ENCODE results near the gene CDH24. TPM values are rescaled to one million over a fixed set of nuclear protein-coding genes. Genes with fewer than 3 reads are reported as not detected.
A peak's percentile ranks its signal among the peaks of the same experiment; 100 is the strongest.

The CDH24 gene
- total RNA-seq, 1 experiment from 2014 or later, result 9.0 TPM

DNA sequence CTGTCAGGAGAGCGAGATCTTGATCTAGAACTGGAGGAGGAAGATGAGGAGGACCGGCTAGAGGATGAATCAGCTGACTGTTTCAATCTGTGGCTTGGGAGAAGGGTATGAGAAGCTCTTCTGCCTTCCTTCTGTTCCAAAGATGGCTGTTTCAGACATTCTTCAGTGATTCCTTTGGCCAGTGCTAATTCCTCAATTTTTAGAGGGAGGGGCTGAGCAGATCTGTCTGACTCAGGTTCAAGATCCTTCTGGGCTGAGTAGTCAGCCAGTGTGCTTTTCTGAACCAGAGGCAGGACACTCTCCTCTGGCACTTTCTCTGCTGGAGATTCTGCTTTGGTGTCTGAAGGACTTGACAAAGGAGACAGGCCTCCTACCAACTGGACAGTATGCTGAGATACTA lies 22.4 kb upstream of the CDH24 start:
- no TSS peak for BruUV-seq (replicated peaks)
- H3K27ac ChIP-seq (ENCODE audit: low read length), result peak overlapping the region; percentile 72
- DNase-seq (ENCODE audit: low read depth, low spot score), result no peak
- CTCF ChIA-PET, result no interaction called here
- no peaks in the 10 kb centered on the region for H3K9me3 ChIP-seq (ENCODE audit: control insufficient read depth, insufficient read depth, low read depth, low read length)
- no peak overlapping the region for H3K4me3 ChIP-seq (ENCODE audit: low read depth in 2 of 2, low read length in 2 of 2)
- H3K4me1 ChIP-seq (ENCODE audit: control insufficient read depth, insufficient read depth, low read length), result peaks cover 13% of the 10 kb centered on the region
- in situ Hi-C loops (cut with HindIII; ENCODE audit: low pct_unique_long_range_greater_than_20kb, low sequenced_read_pairs) (no loop called here), intact Hi-C loops (cut with micrococcal nuclease; ENCODE audit: unreplicated experiment) (no loop called here)
- H3K27me3 ChIP-seq (ENCODE audit: control insufficient read depth, insufficient read depth, low read length), result no peaks in the 10 kb centered on the region
- no peak for TF ChIP-seq POLR2AphosphoS5 (IDR thresholded peaks at IDR 0.05; ENCODE audit: low read depth, low read length)
- peaks cover 44% of the 10 kb centered on the region for H3K36me3 ChIP-seq (ENCODE audit: control insufficient read depth, insufficient read depth, low read length)
- no peak for ATAC-seq
- POLR2A ChIA-PET, result no interaction called here

DNA sequence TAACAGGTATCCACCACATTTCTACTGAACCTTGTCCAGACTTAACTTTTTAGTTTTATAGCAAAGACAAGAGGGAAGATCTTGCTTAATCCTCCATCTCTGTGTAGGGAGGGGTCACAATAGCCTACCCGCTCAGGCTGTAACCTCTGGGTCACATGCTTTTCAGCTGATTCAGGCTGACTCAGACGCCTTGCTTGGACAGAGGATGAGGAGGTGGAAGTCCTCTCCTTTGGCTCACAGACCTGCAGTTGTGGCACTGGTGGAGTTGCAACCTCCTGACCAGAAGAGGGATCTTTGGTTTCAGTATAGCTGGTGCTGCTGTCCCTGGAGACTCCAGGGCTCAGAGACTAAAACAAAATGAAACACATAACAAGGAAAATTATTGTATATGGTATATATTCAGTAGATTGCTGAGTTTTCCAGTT lies 21.4 kb upstream of the CDH24 start:
- Histone ChIP-seq H3K4me1 (ENCODE audit: control insufficient read depth, insufficient read depth, low read length) (peaks cover 13% of the 10 kb centered on the region), H3K27me3 (ENCODE audit: control insufficient read depth, insufficient read depth, low read length) (no peaks in the 10 kb centered on the region), H3K36me3 (ENCODE audit: control insufficient read depth, insufficient read depth, low read length) (peaks cover 45% of the 10 kb centered on the region), H3K27ac (ENCODE audit: low read length) (peak overlapping the region; percentile 72), H3K9me3 (ENCODE audit: control insufficient read depth, insufficient read depth, low read depth, low read length) (no peaks in the 10 kb centered on the region), H3K4me3 (ENCODE audit: low read depth in 2 of 2, low read length in 2 of 2) (no peak overlapping the region)
- peak; percentile 68 for DNase-seq (ENCODE audit: low read depth, low spot score)
- in situ Hi-C loops (cut with HindIII; ENCODE audit: low pct_unique_long_range_greater_than_20kb, low sequenced_read_pairs) (no loop called here), intact Hi-C loops (cut with micrococcal nuclease; ENCODE audit: unreplicated experiment) (no loop called here)
- TF ChIP-seq, protein P1, sequence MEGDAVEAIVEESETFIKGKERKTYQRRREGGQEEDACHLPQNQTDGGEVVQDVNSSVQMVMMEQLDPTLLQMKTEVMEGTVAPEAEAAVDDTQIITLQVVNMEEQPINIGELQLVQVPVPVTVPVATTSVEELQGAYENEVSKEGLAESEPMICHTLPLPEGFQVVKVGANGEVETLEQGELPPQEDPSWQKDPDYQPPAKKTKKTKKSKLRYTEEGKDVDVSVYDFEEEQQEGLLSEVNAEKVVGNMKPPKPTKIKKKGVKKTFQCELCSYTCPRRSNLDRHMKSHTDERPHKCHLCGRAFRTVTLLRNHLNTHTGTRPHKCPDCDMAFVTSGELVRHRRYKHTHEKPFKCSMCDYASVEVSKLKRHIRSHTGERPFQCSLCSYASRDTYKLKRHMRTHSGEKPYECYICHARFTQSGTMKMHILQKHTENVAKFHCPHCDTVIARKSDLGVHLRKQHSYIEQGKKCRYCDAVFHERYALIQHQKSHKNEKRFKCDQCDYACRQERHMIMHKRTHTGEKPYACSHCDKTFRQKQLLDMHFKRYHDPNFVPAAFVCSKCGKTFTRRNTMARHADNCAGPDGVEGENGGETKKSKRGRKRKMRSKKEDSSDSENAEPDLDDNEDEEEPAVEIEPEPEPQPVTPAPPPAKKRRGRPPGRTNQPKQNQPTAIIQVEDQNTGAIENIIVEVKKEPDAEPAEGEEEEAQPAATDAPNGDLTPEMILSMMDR (IDR thresholded peaks at IDR 0.05), result no peak
- TF ChIP-seq POLR2AphosphoS5 (IDR thresholded peaks at IDR 0.05; ENCODE audit: low read depth, low read length), result no peak
- TF ChIP-seq, protein P2, sequence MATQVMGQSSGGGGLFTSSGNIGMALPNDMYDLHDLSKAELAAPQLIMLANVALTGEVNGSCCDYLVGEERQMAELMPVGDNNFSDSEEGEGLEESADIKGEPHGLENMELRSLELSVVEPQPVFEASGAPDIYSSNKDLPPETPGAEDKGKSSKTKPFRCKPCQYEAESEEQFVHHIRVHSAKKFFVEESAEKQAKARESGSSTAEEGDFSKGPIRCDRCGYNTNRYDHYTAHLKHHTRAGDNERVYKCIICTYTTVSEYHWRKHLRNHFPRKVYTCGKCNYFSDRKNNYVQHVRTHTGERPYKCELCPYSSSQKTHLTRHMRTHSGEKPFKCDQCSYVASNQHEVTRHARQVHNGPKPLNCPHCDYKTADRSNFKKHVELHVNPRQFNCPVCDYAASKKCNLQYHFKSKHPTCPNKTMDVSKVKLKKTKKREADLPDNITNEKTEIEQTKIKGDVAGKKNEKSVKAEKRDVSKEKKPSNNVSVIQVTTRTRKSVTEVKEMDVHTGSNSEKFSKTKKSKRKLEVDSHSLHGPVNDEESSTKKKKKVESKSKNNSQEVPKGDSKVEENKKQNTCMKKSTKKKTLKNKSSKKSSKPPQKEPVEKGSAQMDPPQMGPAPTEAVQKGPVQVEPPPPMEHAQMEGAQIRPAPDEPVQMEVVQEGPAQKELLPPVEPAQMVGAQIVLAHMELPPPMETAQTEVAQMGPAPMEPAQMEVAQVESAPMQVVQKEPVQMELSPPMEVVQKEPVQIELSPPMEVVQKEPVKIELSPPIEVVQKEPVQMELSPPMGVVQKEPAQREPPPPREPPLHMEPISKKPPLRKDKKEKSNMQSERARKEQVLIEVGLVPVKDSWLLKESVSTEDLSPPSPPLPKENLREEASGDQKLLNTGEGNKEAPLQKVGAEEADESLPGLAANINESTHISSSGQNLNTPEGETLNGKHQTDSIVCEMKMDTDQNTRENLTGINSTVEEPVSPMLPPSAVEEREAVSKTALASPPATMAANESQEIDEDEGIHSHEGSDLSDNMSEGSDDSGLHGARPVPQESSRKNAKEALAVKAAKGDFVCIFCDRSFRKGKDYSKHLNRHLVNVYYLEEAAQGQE (IDR thresholded peaks at IDR 0.05; ENCODE audit: insufficient read depth in 1 of 2, low read depth in 2 of 2, low read length in 1 of 2), result no peak
- no peak for TF ChIP-seq TCF7L2 (IDR thresholded peaks at IDR 0.05; ENCODE audit: low read depth, low read length)
- TF ChIP-seq SIN3A (IDR thresholded peaks at IDR 0.05; ENCODE audit: borderline replicate concordance, insufficient read depth, low read depth, low read length), result no peak
- peak; percentile 97 for ATAC-seq
- ChIA-PET CTCF (interaction anchor here (2.6 kb wide), 1 partner anchor 10 kb away, joined by 10 read pairs; no protein-coding TSS in a partner anchor), POLR2A (no interaction called here)
- no TSS peak for BruUV-seq (replicated peaks)

DNA sequence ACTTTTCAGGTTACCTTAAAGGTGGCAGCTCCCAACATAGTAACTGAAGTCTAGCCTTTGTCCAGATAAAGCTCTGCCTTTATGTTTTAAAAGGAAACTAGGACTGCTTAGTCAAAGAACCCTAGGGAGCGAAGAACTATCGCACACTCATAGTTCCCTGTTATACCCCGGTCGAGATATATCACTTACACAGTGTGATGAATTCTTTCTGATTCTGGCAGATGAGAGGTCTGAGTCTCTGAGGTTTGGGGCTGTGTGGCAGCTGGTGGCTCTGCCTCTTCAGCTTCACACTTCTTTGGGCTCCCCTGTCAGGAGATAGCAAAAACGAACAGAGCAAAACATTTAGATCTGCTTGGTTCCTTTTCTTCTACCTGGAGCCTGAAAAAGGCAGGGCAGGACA lies 20.6 kb upstream of the CDH24 start:
- BruUV-seq (replicated peaks), result no TSS peak
- ChIA-PET POLR2A (no interaction called here), CTCF (interaction anchor here (0.6 to 2.6 kb wide), 3 partner anchors 9 to 137 kb away, joined by 3 to 10 read pairs (median 4); partner anchors contain the start of genes ACIN1 and C14orf119)
- H3K9me3 ChIP-seq (ENCODE audit: control insufficient read depth, insufficient read depth, low read depth, low read length), result no peaks in the 10 kb centered on the region
- peak overlapping the region; percentile 49 for H3K27ac ChIP-seq (ENCODE audit: low read length)
- no peak for DNase-seq (ENCODE audit: low read depth, low spot score)
- 0 out of 2 replicates have a peak, but pooled peaks have one; percentile 29 for ATAC-seq
- TF ChIP-seq TCF7L2 (IDR thresholded peaks at IDR 0.05; ENCODE audit: low read depth, low read length) (no peak), POLR2AphosphoS5 (IDR thresholded peaks at IDR 0.05; ENCODE audit: low read depth, low read length) (no peak), SIN3A (IDR thresholded peaks at IDR 0.05; ENCODE audit: borderline replicate concordance, insufficient read depth, low read depth, low read length) (no peak)
- TF ChIP-seq, protein P1 (IDR thresholded peaks at IDR 0.05), result no peak
- TF ChIP-seq, protein P2 (IDR thresholded peaks at IDR 0.05; ENCODE audit: insufficient read depth in 1 of 2, low read depth in 2 of 2, low read length in 1 of 2), result no peak
- H3K27me3 ChIP-seq (ENCODE audit: control insufficient read depth, insufficient read depth, low read length), result no peaks in the 10 kb centered on the region
- peaks cover 13% of the 10 kb centered on the region for H3K4me1 ChIP-seq (ENCODE audit: control insufficient read depth, insufficient read depth, low read length)
- in situ Hi-C loops (cut with HindIII; ENCODE audit: low pct_unique_long_range_greater_than_20kb, low sequenced_read_pairs) (no loop called here), intact Hi-C loops (cut with micrococcal nuclease; ENCODE audit: unreplicated experiment) (no loop called here)
- no peak overlapping the region for H3K4me3 ChIP-seq (ENCODE audit: low read depth in 2 of 2, low read length in 2 of 2)
- H3K36me3 ChIP-seq (ENCODE audit: control insufficient read depth, insufficient read depth, low read length), result peaks cover 45% of the 10 kb centered on the region
